Right lobe of liver (tissue), 6 donors: ENCODE data around the gene CCDC152. TPM values are rescaled to one million over a fixed set of nuclear protein-coding genes. Genes with fewer than 3 reads are reported as not detected.

Source experiments
- ATAC-seq, 4 donors: fragments of 200-7000 bp; cut with Tn5 transposase; one replicate each; pipeline ENCODE4 v1.9.1; 2020; ENCODE audit warnings: mild to moderate bottlenecking in 4 of 4, moderate library complexity in 4 of 4
- DNase-seq, 3 donors: peaks; one replicate each; pipeline ENCODE4 v3.0.0-alpha.2; 2020
- H3K27ac ChIP-seq, 3 donors: fragments of 200-600 bp; one replicate each; pipeline ENCODE4 v1.8.0; 2022
- H3K27me3 ChIP-seq, 2 donors: fragments of 200-600 bp; one replicate each; pipeline ENCODE4 v1.8.0; 2022
- H3K36me3 ChIP-seq, 4 donors: fragments of 200-600 bp; sonication (generic) in 1 of 4; one replicate each; pipeline versions ENCODE4 v1.5.1 to v1.8.0; 2017 to 2022; ENCODE audit warnings: control low read depth in 1 of 4
- H3K4me1 ChIP-seq, 4 donors: fragments of 200-600 bp; sonication (generic) in 1 of 4; one replicate each; pipeline versions ENCODE4 v1.5.1 to v1.8.0; 2017 to 2022; ENCODE audit warnings: control low read depth in 1 of 4
- H3K4me3 ChIP-seq, 3 donors: fragments of 200-600 bp; one replicate each; pipeline ENCODE4 v1.8.0; 2022
- H3K9me3 ChIP-seq, 4 donors: fragments of 200-600 bp; sonication (generic) in 1 of 4; one replicate each; pipeline versions ENCODE4 v1.5.1 to v1.8.0; 2017 to 2022; ENCODE audit warnings: control low read depth in 1 of 4
- POLR2A ChIP-seq: fragments of 450-650 bp; IDR thresholded peaks from one replicate; pipeline ENCODE4 v1.6.1; 2017; ENCODE audit warnings: antibody characterized with exemption, mild to moderate bottlenecking
- WGBS: methylation state at CpG from one replicate; pipeline ENCODE4 v1.1.6; 2018; ENCODE audit warnings: low coverage, low lambda C conversion rate; ENCODE audit not compliant: insufficient coverage; ENCODE audit errors: missing lambda C conversion rate; 5-methylcytosine and 5-hydroxymethylcytosine counted together
- intact Hi-C, 2 donors: fragments of 100-400 bp; cut with DNase I; formaldehyde crosslinking; loops; one replicate each; pipeline versions ENCODE4 v1.11.2 to v1.14.1; 2022
- total RNA-seq, 6 experiments: library from RNA; depleted of rRNA in 2 of 6; stranded (reverse); fragments of >200 nt in 2 of 6; fragmentation: NEBNext Ultra II Directional in 3 of 6; extraction: Animal tissue kit (Norgen Biotek cat#: 25700) in 3 of 6; gene quantifications; one replicate each; pipeline versions ENCODE4 v1.1.0 to v1.2.4, GENCODE V29; 2016 to 2023
- TF ChIP-seq, protein P1 (sequence below), 4 donors: fragments of 200-600 bp in 3 of 4; fragments of 450-650 bp in 1 of 4; IDR thresholded peaks; one replicate each; pipeline versions ENCODE4 v1.5.1 to v1.8.0; 2016 to 2022; ENCODE audit warnings: antibody characterized with exemption in 4 of 4, mild to moderate bottlenecking in 2 of 4
- donor health status: DM: no; HTN: yes; CAD: no.
- donor health status: DM: no; HTN: no; CAD: no.
- donor health status: DM: no; HTN: no; CAD: no.
- donor health status: DM: no; HTN: yes; CAD: no.
- donor health status: DM: no; HTN: yes; CAD: no.

CCDC152 gene
- total RNA-seq, 6 experiments from 2014 or later, result 0.06 to 1.2 (median 0.42) TPM; not detected in 1

- 88% methylated on average over 2 of the region's 2 CpGs for WGBS
- TF ChIP-seq, protein P1, sequence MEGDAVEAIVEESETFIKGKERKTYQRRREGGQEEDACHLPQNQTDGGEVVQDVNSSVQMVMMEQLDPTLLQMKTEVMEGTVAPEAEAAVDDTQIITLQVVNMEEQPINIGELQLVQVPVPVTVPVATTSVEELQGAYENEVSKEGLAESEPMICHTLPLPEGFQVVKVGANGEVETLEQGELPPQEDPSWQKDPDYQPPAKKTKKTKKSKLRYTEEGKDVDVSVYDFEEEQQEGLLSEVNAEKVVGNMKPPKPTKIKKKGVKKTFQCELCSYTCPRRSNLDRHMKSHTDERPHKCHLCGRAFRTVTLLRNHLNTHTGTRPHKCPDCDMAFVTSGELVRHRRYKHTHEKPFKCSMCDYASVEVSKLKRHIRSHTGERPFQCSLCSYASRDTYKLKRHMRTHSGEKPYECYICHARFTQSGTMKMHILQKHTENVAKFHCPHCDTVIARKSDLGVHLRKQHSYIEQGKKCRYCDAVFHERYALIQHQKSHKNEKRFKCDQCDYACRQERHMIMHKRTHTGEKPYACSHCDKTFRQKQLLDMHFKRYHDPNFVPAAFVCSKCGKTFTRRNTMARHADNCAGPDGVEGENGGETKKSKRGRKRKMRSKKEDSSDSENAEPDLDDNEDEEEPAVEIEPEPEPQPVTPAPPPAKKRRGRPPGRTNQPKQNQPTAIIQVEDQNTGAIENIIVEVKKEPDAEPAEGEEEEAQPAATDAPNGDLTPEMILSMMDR (IDR thresholded peaks at IDR 0.05), result no peak
- TF ChIP-seq POLR2A, result no peak
- Histone ChIP-seq H3K27ac (no peak overlapping the region), H3K27me3 (no peaks in the 10 kb centered on the region), H3K4me3 (no peak overlapping the region), H3K4me1 (no peaks in the 10 kb centered on the region), H3K9me3 (no peaks in the 10 kb centered on the region), H3K36me3 (no peaks in the 10 kb centered on the region)
- ATAC-seq, result no peak
- intact Hi-C loops, result no loop called here
- no peak for DNase-seq
These were observed 2.8 kb downstream of the CCDC152 start for GRCh38 chr5:42759456-42759855.

- no peak for TF ChIP-seq POLR2A
- TF ChIP-seq, protein P1 (IDR thresholded peaks at IDR 0.05), result no peak
- H3K9me3 ChIP-seq, result no peaks in the 10 kb centered on the region
- ATAC-seq, result no peak
- H3K4me1 ChIP-seq, result no peaks in the 10 kb centered on the region
- no peaks in the 10 kb centered on the region for H3K36me3 ChIP-seq
- DNase-seq, result no peak
- intact Hi-C loops, result no loop called here
- H3K4me3 ChIP-seq, result no peak overlapping the region
- no peak overlapping the region for H3K27ac ChIP-seq
- WGBS, result 87% methylated on average over 4 of the region's 4 CpGs
- no peaks in the 10 kb centered on the region for H3K27me3 ChIP-seq
These were observed 3.8 kb downstream of the CCDC152 start for GRCh38 chr5:42760426-42760825.

GRCh38 chr5:42761791-42762190 is 5.2 kb downstream of the CCDC152 start:
- Histone ChIP-seq H3K9me3 (no peaks in the 10 kb centered on the region), H3K36me3 (no peaks in the 10 kb centered on the region), H3K27ac (no peak overlapping the region), H3K27me3 (no peaks in the 10 kb centered on the region), H3K4me3 (no peak overlapping the region), H3K4me1 (no peaks in the 10 kb centered on the region)
- WGBS, result 100% methylated on average over 1 of the region's 1 CpG
- intact Hi-C loops, result no loop called here
- no peak for ATAC-seq
- no peak for TF ChIP-seq POLR2A
- TF ChIP-seq, protein P1 (IDR thresholded peaks at IDR 0.05), result no peak
- no peak for DNase-seq

DNA sequence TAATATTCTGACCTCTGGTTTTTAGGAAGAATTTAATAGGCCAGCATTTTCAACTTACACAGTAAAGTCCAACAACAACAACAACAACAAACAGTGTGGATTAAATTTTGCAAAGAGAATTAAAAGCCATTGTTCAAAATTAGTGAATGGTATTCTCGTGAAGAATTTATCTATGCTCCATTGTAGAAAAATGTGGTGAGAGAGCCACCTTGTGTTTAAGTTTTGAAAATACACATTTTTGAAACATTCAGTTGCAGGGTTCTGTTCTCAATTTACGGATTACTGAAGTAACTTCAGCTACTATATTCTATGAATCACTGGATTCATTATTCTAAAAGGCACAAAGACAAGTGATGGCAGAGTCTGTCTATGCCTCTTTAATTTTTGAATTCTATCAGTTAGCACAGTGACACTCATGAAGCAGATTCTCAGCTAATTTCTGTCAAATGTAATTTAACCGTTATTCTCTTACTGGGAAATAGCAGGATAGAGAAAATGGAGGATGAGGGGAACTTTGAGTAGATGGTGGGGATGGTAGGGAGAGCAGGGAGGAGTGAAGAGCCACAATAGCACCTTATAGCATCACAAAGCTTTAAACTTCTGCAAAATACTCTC is 11.0 kb downstream of the CCDC152 start:
- no peak overlapping the region for H3K4me3 ChIP-seq
- WGBS, result 16% methylated on average over 3 of the region's 3 CpGs
- no peak overlapping the region for H3K27ac ChIP-seq
- peaks cover 0 to 8% (median 0%) of the 10 kb centered on the region in 4 donors for H3K4me1 ChIP-seq
- H3K36me3 ChIP-seq, result no peaks in the 10 kb centered on the region
- ATAC-seq (peak; percentile 71 to 88 (median 82)), DNase-seq (no peak)
- no peaks in the 10 kb centered on the region for H3K9me3 ChIP-seq
- TF ChIP-seq, protein P1 (IDR thresholded peaks at IDR 0.05), result peak; percentile 53 to 57 (median 54)
- no peak for TF ChIP-seq POLR2A
- intact Hi-C loops, result no loop called here
- no peaks in the 10 kb centered on the region for H3K27me3 ChIP-seq
